GM12875 (cell line): Measurements from ENCODE around the gene AFF2.

Experiments
- H3K4me3 ChIP-seq: one replicate; pipeline ENCODE4 v1.5.1; 2011; ENCODE audit warnings: low read depth, low read length, control low read depth
- CTCF ChIP-seq: IDR thresholded peaks from 2 replicates; pipeline ENCODE4 v1.5.1; 2011; ENCODE audit warnings: low read depth, mild to moderate bottlenecking, control low read depth, inconsistent platforms, low read length, moderate library complexity, borderline replicate concordance; ENCODE audit not compliant: insufficient read depth

Gene AFF2

GRCh38 chrX:149045645-149046210, 545.3 kb downstream of the AFF2 start:
- no peak overlapping the region for H3K4me3 ChIP-seq
- no peak for TF ChIP-seq CTCF
